WI38 (cell line): ENCODE results near the gene SPEM1.

Experiments used
- H3K4me3 ChIP-seq: 2 replicates; pipeline ENCODE4 v1.5.1; 2011; ENCODE audit warnings: low read depth, mild to moderate bottlenecking, control low read depth, low read length
- TF ChIP-seq, protein P1 (sequence below): IDR thresholded peaks from 2 replicates; pipeline ENCODE4 v1.5.1; 2012; ENCODE audit warnings: low read depth, mild to moderate bottlenecking, control low read depth, low read length

SPEM1 gene

GRCh38 chr17:7460850-7461660, 40.9 kb downstream of the SPEM1 start:
- H3K4me3 ChIP-seq, result no peak overlapping the region
- TF ChIP-seq, protein P1, sequence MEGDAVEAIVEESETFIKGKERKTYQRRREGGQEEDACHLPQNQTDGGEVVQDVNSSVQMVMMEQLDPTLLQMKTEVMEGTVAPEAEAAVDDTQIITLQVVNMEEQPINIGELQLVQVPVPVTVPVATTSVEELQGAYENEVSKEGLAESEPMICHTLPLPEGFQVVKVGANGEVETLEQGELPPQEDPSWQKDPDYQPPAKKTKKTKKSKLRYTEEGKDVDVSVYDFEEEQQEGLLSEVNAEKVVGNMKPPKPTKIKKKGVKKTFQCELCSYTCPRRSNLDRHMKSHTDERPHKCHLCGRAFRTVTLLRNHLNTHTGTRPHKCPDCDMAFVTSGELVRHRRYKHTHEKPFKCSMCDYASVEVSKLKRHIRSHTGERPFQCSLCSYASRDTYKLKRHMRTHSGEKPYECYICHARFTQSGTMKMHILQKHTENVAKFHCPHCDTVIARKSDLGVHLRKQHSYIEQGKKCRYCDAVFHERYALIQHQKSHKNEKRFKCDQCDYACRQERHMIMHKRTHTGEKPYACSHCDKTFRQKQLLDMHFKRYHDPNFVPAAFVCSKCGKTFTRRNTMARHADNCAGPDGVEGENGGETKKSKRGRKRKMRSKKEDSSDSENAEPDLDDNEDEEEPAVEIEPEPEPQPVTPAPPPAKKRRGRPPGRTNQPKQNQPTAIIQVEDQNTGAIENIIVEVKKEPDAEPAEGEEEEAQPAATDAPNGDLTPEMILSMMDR, result no peak

- no peak overlapping the region for H3K4me3 ChIP-seq
- TF ChIP-seq, protein P1, result no peak
These were observed 42.6 kb downstream of the SPEM1 start for GRCh38 chr17:7462474-7463371.

DNA sequence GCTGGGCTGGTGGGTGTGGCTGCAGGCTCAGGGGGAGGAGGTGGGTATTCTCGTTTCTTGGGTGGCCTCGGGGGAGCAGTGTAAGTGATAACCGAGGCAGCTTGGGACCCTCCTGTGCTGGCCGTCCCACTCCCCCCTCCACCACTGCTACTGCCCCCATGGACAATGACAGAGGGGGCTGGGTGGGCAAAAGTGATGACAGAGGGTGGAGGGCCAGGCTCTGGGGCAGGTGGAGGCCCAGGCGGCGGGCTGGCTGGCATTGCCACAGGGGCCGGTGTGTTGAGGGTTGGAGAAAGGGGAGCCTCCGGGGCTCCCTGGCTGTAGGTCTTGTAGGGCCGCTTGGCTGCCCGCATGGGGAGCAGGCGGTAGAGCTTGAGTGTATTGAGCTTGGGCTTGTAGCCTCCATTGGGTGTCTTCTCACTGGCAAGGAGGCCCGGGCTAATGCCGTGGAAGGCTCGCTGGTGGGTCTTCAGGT, 43.3 kb downstream of the SPEM1 start:
- no peak overlapping the region for H3K4me3 ChIP-seq
- TF ChIP-seq, protein P1, result no peak

DNA sequence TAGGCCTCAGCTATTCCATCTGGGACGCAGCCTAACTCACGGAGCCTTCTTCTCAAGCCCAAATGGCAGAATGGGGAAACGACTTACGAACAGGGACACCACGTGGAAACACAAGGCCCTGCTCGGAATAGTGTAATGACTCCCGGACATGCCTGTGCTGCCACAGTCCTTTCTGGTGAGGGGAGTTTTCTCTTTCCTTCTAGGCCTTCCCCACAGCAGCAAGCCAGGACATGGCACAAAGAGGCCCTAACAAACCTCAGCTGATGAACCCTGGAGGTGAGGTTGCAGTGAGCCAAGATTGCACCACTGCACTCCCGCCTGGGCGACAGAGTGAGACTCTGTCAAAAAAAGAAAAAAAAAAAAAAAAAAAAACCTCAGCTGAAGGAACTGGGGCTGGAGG, 44.0 kb downstream of the SPEM1 start:
- TF ChIP-seq, protein P1, result no peak
- H3K4me3 ChIP-seq, result no peak overlapping the region

- TF ChIP-seq, protein P1, result no peak
- H3K4me3 ChIP-seq, result no peak overlapping the region
These were observed 45.6 kb downstream of the SPEM1 start for GRCh38 chr17:7465597-7466275.

DNA sequence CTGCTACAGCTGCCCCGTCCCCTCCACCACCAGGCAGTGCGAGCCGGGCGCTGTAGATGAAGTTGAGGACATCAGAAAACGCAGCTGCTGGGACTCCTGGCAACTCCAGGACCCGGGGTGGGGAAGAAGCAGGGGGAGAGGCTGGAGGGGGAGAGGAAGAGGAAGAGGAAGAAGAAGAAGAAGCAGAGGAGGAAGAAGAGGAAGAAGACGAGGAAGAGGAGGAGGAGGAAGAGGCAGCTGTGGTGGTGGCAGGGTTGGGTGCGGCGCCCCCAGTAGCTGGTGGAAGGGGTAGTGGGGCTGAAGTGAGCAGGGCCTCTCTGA, 46.2 kb downstream of the SPEM1 start:
- TF ChIP-seq, protein P1, result no peak

More for the DNA sequence above, 46.2 kb downstream of the SPEM1 start:
- H3K4me3 ChIP-seq, result no peak overlapping the region
